RWPE1 (cell line): ENCODE results near the gene EXOC3L1.

Experiments
- CTCF ChIA-PET: fragments of 350-600 bp; sonication (Branson Sonifier 250); formaldehyde crosslinking; extraction: SDS; loops from one replicate; lab custom pipeline; 2021; lab: Yijun Ruan, JAX
- POLR2A ChIA-PET: fragments of 400-600 bp; formaldehyde crosslinking; extraction: SDS; loops from one replicate; lab custom pipeline; 2020; ENCODE audit warnings: antibody characterized with exemption; ENCODE audit not compliant: low non-redundant PET; lab: Yijun Ruan, JAX
- DNase-seq: peaks from one replicate; pipeline ENCODE4 v3.0.0; 2012; ENCODE audit warnings: low spot score
- H3K27ac ChIP-seq: fragments of 450-650 bp; 2 replicates; pipeline ENCODE4 v1.5.1; 2017
- TF ChIP-seq, protein P1 (sequence below): fragments of 450-650 bp; conservative IDR thresholded peaks from 2 replicates; pipeline ENCODE4 v1.5.1; 2017; ENCODE audit warnings: low read depth, mild to moderate bottlenecking

EXOC3L1 gene

GRCh38 chr16:67216612-67217490 lies 26.9 kb upstream of the EXOC3L1 start:
- peak overlapping the region; percentile 24 for H3K27ac ChIP-seq
- POLR2A ChIA-PET, result interaction anchor here (0.5 kb wide), 1 partner anchor 21 kb away, joined by 3 read pairs; no protein-coding TSS in a partner anchor
- CTCF ChIA-PET, result no interaction called here

DNA sequence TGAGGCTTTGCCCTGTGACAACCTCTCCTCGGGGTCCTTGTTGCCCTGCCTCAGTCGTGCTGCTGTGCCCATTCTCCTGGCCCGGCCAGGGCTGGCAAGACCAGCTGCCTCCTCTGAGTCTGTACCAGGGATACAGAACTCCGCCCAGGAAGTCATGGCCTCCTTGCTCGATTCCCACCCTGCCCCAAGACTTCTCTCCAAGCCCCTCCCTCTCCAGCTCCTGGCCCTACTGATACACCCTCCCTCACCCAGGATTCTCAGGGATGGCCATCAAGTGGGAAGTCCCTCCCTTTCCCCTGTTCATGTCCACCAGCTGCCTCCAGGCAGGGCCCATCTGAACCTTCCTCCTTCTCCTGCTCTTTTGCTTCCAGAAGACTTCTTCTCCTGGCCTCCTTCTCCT lies 25.8 kb upstream of the EXOC3L1 start:
- POLR2A ChIA-PET, result no interaction called here
- TF ChIP-seq, protein P1, sequence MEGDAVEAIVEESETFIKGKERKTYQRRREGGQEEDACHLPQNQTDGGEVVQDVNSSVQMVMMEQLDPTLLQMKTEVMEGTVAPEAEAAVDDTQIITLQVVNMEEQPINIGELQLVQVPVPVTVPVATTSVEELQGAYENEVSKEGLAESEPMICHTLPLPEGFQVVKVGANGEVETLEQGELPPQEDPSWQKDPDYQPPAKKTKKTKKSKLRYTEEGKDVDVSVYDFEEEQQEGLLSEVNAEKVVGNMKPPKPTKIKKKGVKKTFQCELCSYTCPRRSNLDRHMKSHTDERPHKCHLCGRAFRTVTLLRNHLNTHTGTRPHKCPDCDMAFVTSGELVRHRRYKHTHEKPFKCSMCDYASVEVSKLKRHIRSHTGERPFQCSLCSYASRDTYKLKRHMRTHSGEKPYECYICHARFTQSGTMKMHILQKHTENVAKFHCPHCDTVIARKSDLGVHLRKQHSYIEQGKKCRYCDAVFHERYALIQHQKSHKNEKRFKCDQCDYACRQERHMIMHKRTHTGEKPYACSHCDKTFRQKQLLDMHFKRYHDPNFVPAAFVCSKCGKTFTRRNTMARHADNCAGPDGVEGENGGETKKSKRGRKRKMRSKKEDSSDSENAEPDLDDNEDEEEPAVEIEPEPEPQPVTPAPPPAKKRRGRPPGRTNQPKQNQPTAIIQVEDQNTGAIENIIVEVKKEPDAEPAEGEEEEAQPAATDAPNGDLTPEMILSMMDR, result no peak
- peak overlapping the region; percentile 11 for H3K27ac ChIP-seq
- no peak for DNase-seq
- CTCF ChIA-PET, result no interaction called here

More at GRCh38 chr16:67216612-67217490, 26.9 kb upstream of the EXOC3L1 start:
- TF ChIP-seq, protein P1, result no peak
- no peak for DNase-seq

- H3K27ac ChIP-seq, result peak overlapping the region; percentile 93
- POLR2A ChIA-PET, result interaction anchor here (2.2 kb wide), 1 partner anchor 33 kb away, joined by 14 read pairs; no protein-coding TSS in a partner anchor
- TF ChIP-seq, protein P1, result no peak
- CTCF ChIA-PET, result interaction anchor here (4.2 kb wide), 1 partner anchor 14 kb away, joined by 19 read pairs; the partner anchor contains the start of gene ELMO3
- no peak for DNase-seq
Measured at GRCh38 chr16:67213197-67214019, 23.5 kb upstream of the EXOC3L1 start.

DNA sequence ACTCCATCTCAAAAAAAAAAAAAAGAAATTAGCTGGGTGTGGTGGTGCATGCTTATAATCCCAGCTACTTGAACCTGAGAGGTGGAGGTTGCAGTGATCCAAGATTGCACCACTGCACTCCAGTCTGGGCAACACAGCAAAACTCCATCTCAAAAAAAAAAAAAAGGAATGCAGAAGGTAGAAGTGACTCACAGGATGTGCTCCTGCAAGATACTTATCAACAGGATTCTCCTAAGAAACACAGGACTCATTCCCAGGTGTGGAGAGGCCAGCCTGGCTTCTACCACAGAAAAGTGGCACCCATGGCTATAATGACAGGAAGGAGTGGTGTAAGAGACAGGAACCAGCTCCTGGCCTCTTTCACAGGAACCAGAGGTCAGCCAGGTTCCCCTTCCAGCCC lies 22.8 kb upstream of the EXOC3L1 start:
- TF ChIP-seq, protein P1, result no peak
- peak; percentile 79 for DNase-seq
- ChIA-PET POLR2A (interaction anchor here (0.7 to 2.2 kb wide), 2 partner anchors 34 to 58 kb away, joined by 3 to 14 read pairs; no protein-coding TSS in a partner anchor), CTCF (interaction anchor here (0.7 to 4.2 kb wide), 3 partner anchors 14 to 187 kb away, joined by 3 to 19 read pairs (median 4); partner anchors contain the start of gene ELMO3)
- peak overlapping the region; percentile 93 for H3K27ac ChIP-seq

GRCh38 chr16:67211674-67212073 lies 21.7 kb upstream of the EXOC3L1 start:
- no peak for DNase-seq
- peak overlapping the region; percentile 93 for H3K27ac ChIP-seq
- ChIA-PET POLR2A (interaction anchor here (2.2 kb wide), 1 partner anchor 35 kb away, joined by 14 read pairs; no protein-coding TSS in a partner anchor), CTCF (interaction anchor here (1.0 to 4.2 kb wide), 2 partner anchors 13 to 56 kb away, joined by 3 to 19 read pairs; partner anchors contain the start of gene ELMO3)
- TF ChIP-seq, protein P1, result no peak
